ENCODE data around the gene ABI2.
"Not testable (repeated sequence)": the region's sequence is repeated elsewhere in the genome, so short reads cannot be mapped to it uniquely, and the experiment has no call there.

The ABI2 gene

GRCh38 chr2:203359450-203359849 lies 31.3 kb downstream of the ABI2 start:
- no peak for DNase-seq (ENCODE audit: low spot score)

GRCh38 chr2:203360833-203361430 lies 32.7 kb downstream of the ABI2 start:
- DNase-seq (ENCODE audit: low spot score), result no peak

GRCh38 chr2:203361495-203361894 lies 33.3 kb downstream of the ABI2 start:
- DNase-seq (ENCODE audit: low spot score), result no peak

- no peak for DNase-seq (ENCODE audit: low spot score)
Observed at GRCh38 chr2:203361922-203362321, 33.7 kb downstream of the ABI2 start.

- no peak for DNase-seq (ENCODE audit: low spot score)
Observed at GRCh38 chr2:203366639-203367466, 38.7 kb downstream of the ABI2 start.

- not testable (repeated sequence) for DNase-seq (ENCODE audit: low spot score)
Observed at GRCh38 chr2:203372706-203373105, 44.5 kb downstream of the ABI2 start.

- DNase-seq (ENCODE audit: low spot score), result no peak
Observed at GRCh38 chr2:203376173-203376572, 48.0 kb downstream of the ABI2 start.

- no peak for DNase-seq (ENCODE audit: low spot score)
Observed at GRCh38 chr2:203379156-203379555, 51.0 kb downstream of the ABI2 start.

GRCh38 chr2:203383038-203383437 lies 54.8 kb downstream of the ABI2 start:
- DNase-seq (ENCODE audit: low spot score), result no peak

GRCh38 chr2:203388153-203388552 lies 60.0 kb downstream of the ABI2 start:
- not testable (repeated sequence) for DNase-seq (ENCODE audit: low spot score)

GRCh38 chr2:203394519-203395227 lies 66.5 kb downstream of the ABI2 start:
- DNase-seq (ENCODE audit: low spot score), result no peak

GRCh38 chr2:203395858-203396257 lies 67.7 kb downstream of the ABI2 start:
- DNase-seq (ENCODE audit: low spot score), result no peak

- no peak for DNase-seq (ENCODE audit: low spot score)
Observed at GRCh38 chr2:203396667-203397066, 68.5 kb downstream of the ABI2 start.

- no peak for DNase-seq (ENCODE audit: low spot score)
Observed at GRCh38 chr2:203399031-203399430, 70.8 kb downstream of the ABI2 start.

- peak; percentile 76 for DNase-seq (ENCODE audit: low spot score)
Observed at GRCh38 chr2:203400805-203401585, 72.8 kb downstream of the ABI2 start.

GRCh38 chr2:203404996-203405395 lies 76.8 kb downstream of the ABI2 start:
- no peak for DNase-seq (ENCODE audit: low spot score)

- no peak for DNase-seq (ENCODE audit: low spot score)
Observed at GRCh38 chr2:203407496-203407895, 79.3 kb downstream of the ABI2 start.

GRCh38 chr2:203412546-203413331 lies 84.5 kb downstream of the ABI2 start:
- no peak for DNase-seq (ENCODE audit: low spot score)

- no peak for DNase-seq (ENCODE audit: low spot score)
Observed at GRCh38 chr2:203413796-203414195, 85.6 kb downstream of the ABI2 start.

- DNase-seq (ENCODE audit: low spot score), result no peak
Observed at GRCh38 chr2:203418271-203418670, 90.1 kb downstream of the ABI2 start.

GRCh38 chr2:203427061-203427460 lies 98.9 kb downstream of the ABI2 start:
- DNase-seq (ENCODE audit: low spot score), result no peak
